HG03108 (cell line): ENCODE measurements around the gene RIC1.
"Not testable (repeated sequence)": the region's sequence is repeated elsewhere in the genome, so short reads cannot be mapped to it uniquely, and the experiment has no call there.

Experiments used
- ATAC-seq: cut with Tn5 transposase; IDR thresholded peaks from one replicate; pipeline ENCODE4 v1.9.1; 2021; ENCODE audit warnings: moderate library complexity; ENCODE audit not compliant: unreplicated experiment

The RIC1 gene

GRCh38 chr9:5628530-5629311 is at the start of gene RIC1:
RIC1 (plus strand) TSS chr9:5629107; CDS start chr9:5629310, 203 bp downstream.
- ATAC-seq: peak; percentile 54

GRCh38 chr9:5579881-5580280 is 49.0 kb upstream of the RIC1 start:
- ATAC-seq: no peak

- ATAC-seq: no peak
These were observed 48.3 kb upstream of the RIC1 start for GRCh38 chr9:5580650-5581049.

- not testable (repeated sequence) for ATAC-seq
These were observed 47.2 kb upstream of the RIC1 start for GRCh38 chr9:5581706-5582105.

GRCh38 chr9:5582835-5583195 is 46.1 kb upstream of the RIC1 start:
- ATAC-seq: peak; percentile 43

- peak; percentile 26 for ATAC-seq
These were observed 42.5 kb upstream of the RIC1 start for GRCh38 chr9:5586391-5586802.

GRCh38 chr9:5587024-5587423 is 41.9 kb upstream of the RIC1 start:
- ATAC-seq: no peak

- no peak for ATAC-seq
These were observed 36.7 kb upstream of the RIC1 start for GRCh38 chr9:5592231-5592630.

- ATAC-seq: no peak
These were observed 36.0 kb upstream of the RIC1 start for GRCh38 chr9:5592904-5593303.

GRCh38 chr9:5593904-5594303 is 35.0 kb upstream of the RIC1 start:
- peak; percentile 48 for ATAC-seq

GRCh38 chr9:5596173-5596572 is 32.7 kb upstream of the RIC1 start:
- no peak for ATAC-seq

GRCh38 chr9:5608298-5609225 is 20.3 kb upstream of the RIC1 start:
- peak; percentile 41 for ATAC-seq

GRCh38 chr9:5609226-5609596 is 19.7 kb upstream of the RIC1 start:
- ATAC-seq: no peak

- ATAC-seq: no peak
These were observed 18.4 kb upstream of the RIC1 start for GRCh38 chr9:5610491-5610890.

- no peak for ATAC-seq
These were observed 17.4 kb upstream of the RIC1 start for GRCh38 chr9:5611321-5612184.

GRCh38 chr9:5612185-5612530 is 16.7 kb upstream of the RIC1 start:
- no peak for ATAC-seq

- ATAC-seq: no peak
These were observed 14.7 kb upstream of the RIC1 start for GRCh38 chr9:5614192-5614591.

- ATAC-seq: no peak
These were observed 13.9 kb upstream of the RIC1 start for GRCh38 chr9:5614985-5615384.

GRCh38 chr9:5617749-5618148 is 11.2 kb upstream of the RIC1 start:
- ATAC-seq: peak; percentile 91

GRCh38 chr9:5620494-5620893 is 8.4 kb upstream of the RIC1 start:
- ATAC-seq: no peak

GRCh38 chr9:5621327-5621726 is 7.6 kb upstream of the RIC1 start:
- no peak for ATAC-seq
